ENCODE measurements around the gene FRMD4B.

Gene FRMD4B

GRCh38 chr3:69391554-69391953 is 5.7 kb upstream of the FRMD4B start:
- in situ Hi-C loops (cut with MboI; ENCODE audit: low sequenced_read_pairs, unreplicated experiment) = no loop called here
- no peak for DNase-seq (ENCODE audit: low spot score)

DNA sequence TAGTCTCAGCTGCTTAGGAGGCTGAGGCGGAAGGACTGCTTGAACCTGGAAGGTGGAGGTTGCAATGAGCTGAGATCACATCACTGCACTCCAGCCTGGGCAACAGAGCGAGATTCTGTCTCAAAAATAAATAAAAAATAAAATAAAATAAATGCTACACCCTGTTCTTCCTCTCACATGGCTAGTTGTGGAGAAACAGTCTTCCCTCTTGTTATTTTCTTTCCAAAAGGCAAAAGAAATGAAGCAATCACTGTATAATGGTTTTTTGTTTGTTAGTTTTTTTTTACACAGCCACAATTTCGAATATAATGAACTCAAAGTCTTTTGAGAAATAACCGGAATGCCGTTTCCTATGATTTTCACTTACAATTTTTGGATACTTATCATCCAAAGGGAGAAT is 4.9 kb upstream of the FRMD4B start:
- in situ Hi-C loops (cut with MboI; ENCODE audit: low sequenced_read_pairs, unreplicated experiment) = no loop called here

More at GRCh38 chr3:69391554-69391953, 5.7 kb upstream of the FRMD4B start:
- TF ChIP-seq, protein P1, sequence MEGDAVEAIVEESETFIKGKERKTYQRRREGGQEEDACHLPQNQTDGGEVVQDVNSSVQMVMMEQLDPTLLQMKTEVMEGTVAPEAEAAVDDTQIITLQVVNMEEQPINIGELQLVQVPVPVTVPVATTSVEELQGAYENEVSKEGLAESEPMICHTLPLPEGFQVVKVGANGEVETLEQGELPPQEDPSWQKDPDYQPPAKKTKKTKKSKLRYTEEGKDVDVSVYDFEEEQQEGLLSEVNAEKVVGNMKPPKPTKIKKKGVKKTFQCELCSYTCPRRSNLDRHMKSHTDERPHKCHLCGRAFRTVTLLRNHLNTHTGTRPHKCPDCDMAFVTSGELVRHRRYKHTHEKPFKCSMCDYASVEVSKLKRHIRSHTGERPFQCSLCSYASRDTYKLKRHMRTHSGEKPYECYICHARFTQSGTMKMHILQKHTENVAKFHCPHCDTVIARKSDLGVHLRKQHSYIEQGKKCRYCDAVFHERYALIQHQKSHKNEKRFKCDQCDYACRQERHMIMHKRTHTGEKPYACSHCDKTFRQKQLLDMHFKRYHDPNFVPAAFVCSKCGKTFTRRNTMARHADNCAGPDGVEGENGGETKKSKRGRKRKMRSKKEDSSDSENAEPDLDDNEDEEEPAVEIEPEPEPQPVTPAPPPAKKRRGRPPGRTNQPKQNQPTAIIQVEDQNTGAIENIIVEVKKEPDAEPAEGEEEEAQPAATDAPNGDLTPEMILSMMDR (IDR thresholded peaks at IDR 0.05; ENCODE audit: borderline replicate concordance, control extremely low read depth, extremely low read depth, insufficient read depth, missing control alignments) = no peak

GRCh38 chr3:69389520-69390248 is 3.8 kb upstream of the FRMD4B start:
- in situ Hi-C loops (cut with MboI; ENCODE audit: low sequenced_read_pairs, unreplicated experiment) = no loop called here
- no peak for DNase-seq (ENCODE audit: low spot score)
- TF ChIP-seq, protein P1 (IDR thresholded peaks at IDR 0.05; ENCODE audit: borderline replicate concordance, control extremely low read depth, extremely low read depth, insufficient read depth, missing control alignments) = no peak

More for the DNA sequence above, 4.9 kb upstream of the FRMD4B start:
- DNase-seq (ENCODE audit: low spot score) = no peak
- TF ChIP-seq, protein P1 (IDR thresholded peaks at IDR 0.05; ENCODE audit: borderline replicate concordance, control extremely low read depth, extremely low read depth, insufficient read depth, missing control alignments) = no peak

DNA sequence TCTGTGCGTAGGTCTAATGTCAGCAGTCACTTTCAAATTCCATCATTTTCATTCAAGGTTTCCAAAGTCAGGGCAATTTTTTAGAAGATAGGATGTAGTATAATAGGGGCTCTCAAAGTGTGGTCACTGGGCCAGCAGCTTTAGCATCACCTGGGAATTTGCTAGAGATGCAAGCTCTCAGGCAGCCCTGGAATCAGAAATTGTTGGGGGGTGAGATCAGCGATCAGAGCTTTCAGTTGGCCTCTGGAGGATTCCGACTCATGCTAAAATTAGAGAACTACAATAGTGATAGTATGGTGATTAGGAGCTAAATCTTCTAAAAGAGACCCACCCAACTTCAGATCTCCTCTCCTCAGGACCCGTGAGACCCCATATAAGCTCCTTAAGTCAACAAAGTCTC is 2.4 kb upstream of the FRMD4B start:
- TF ChIP-seq, protein P1 (IDR thresholded peaks at IDR 0.05; ENCODE audit: borderline replicate concordance, control extremely low read depth, extremely low read depth, insufficient read depth, missing control alignments) = no peak
- in situ Hi-C loops (cut with MboI; ENCODE audit: low sequenced_read_pairs, unreplicated experiment) = no loop called here
- no peak for DNase-seq (ENCODE audit: low spot score)

GRCh38 chr3:69386556-69387385 is 883 bp upstream of the FRMD4B start:
- TF ChIP-seq, protein P1 (IDR thresholded peaks at IDR 0.05; ENCODE audit: borderline replicate concordance, control extremely low read depth, extremely low read depth, insufficient read depth, missing control alignments) = no peak
- DNase-seq (ENCODE audit: low spot score) = peak; percentile 36
- in situ Hi-C loops (cut with MboI; ENCODE audit: low sequenced_read_pairs, unreplicated experiment) = no loop called here

GRCh38 chr3:69385123-69385722 is 665 bp downstream of the FRMD4B start:
- in situ Hi-C loops (cut with MboI; ENCODE audit: low sequenced_read_pairs, unreplicated experiment) = no loop called here
- no peak for DNase-seq (ENCODE audit: low spot score)
- TF ChIP-seq, protein P1 (IDR thresholded peaks at IDR 0.05; ENCODE audit: borderline replicate concordance, control extremely low read depth, extremely low read depth, insufficient read depth, missing control alignments) = no peak
